Measurements from ENCODE around the gene MAGEH1.

DNA sequence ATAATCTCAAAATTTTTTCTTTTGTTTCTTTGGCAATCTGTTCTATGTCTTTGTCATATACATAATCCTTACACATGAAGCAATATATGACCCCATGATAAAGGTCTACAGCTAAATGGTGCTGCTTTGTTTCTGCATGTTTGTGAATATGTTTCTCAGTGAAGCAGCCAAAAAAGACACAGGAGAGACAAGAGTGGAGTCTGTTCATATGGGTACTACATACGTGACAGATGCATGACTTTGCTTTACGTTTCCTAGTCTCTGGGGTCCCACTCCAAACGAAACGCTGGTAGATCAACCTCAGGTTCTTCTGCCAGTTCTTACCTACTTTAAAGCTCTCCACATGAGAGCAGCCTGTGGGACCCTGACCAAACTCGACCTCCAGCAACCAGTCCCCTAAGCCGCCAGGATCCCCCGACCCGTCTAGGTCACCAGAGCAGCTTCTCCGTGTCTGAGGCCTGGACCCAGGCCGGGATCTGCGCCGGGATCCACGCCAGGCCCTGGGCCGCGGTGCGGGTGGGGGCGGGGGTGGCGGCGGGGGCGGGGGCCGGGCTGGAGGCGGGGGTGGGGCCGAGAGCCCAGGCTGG, 36.2 kb downstream of the MAGEH1 start:
- TF ChIP-seq EZH2 (IDR thresholded peaks at IDR 0.05; ENCODE audit: borderline replicate concordance, low read length), result no peak
- TF ChIP-seq, protein P1, sequence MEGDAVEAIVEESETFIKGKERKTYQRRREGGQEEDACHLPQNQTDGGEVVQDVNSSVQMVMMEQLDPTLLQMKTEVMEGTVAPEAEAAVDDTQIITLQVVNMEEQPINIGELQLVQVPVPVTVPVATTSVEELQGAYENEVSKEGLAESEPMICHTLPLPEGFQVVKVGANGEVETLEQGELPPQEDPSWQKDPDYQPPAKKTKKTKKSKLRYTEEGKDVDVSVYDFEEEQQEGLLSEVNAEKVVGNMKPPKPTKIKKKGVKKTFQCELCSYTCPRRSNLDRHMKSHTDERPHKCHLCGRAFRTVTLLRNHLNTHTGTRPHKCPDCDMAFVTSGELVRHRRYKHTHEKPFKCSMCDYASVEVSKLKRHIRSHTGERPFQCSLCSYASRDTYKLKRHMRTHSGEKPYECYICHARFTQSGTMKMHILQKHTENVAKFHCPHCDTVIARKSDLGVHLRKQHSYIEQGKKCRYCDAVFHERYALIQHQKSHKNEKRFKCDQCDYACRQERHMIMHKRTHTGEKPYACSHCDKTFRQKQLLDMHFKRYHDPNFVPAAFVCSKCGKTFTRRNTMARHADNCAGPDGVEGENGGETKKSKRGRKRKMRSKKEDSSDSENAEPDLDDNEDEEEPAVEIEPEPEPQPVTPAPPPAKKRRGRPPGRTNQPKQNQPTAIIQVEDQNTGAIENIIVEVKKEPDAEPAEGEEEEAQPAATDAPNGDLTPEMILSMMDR (IDR thresholded peaks at IDR 0.05; ENCODE audit: low read length), result no peak

Measured in OCI-LY1 (cell line).